ENCODE measurements around the gene PCK2. TPM values are rescaled to one million over a fixed set of nuclear protein-coding genes. Genes with fewer than 3 reads are reported as not detected.
A peak's percentile ranks its signal among the peaks of the same experiment; 100 is the strongest.

PCK2 gene
- total and polyA plus RNA-seq, 4 donors = 3.9 to 7.0 (median 5.8) TPM

DNA sequence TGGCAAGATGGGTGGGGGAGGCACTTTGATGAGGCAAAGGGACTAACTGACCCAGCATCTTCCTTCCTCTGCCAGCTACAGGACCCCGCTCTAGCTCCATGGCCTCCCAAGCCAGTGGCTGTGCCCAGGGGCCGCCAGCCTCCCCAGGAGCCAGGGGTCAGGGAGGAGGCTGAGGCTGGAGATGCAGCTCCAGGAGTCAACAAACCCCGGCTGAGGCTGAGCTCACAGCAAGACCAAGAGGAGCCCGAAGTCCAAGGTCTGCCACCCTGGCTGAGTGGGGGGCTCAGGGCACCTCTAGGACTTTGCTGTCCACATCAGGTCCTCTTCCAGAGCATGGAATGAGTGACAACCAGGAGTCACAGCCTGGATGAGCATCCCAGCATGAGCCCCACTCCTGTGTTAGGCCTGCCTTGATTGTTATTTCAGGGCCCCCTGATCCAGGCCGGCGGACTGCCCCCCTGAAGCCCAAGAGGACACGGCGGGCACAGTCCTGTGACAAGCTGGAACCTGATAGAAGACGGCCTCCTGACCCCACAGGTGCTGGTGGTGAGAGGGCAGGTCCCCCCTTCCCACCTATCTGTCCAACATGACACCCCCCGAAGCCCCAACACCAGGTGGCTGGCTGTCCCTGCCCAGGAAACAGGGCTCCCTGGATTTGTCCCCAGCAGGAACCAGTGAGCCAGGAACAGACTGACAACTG lies 25.2 kb upstream of the PCK2 start:
- no peak for DNase-seq (ENCODE audit: low read depth in 4 of 6, low spot score in 6 of 6)
- H3K4me1 ChIP-seq (ENCODE audit: control insufficient read depth, insufficient read depth, low read length) = peaks cover 40% of the 10 kb centered on the region
- H3K27ac ChIP-seq (ENCODE audit: low read depth, low read length) = no peak overlapping the region
- peaks cover 46% of the 10 kb centered on the region for H3K36me3 ChIP-seq (ENCODE audit: control insufficient read depth, insufficient read depth, low read length)
- no peak overlapping the region for H3K4me3 ChIP-seq (ENCODE audit: low read depth, low read length)
- H3K9me3 ChIP-seq (ENCODE audit: control insufficient read depth, insufficient read depth, low read length) = no peaks in the 10 kb centered on the region
- 89% methylated on average over 7 of the region's 10 CpGs for WGBS (ENCODE audit: insufficient coverage)
- no peaks in the 10 kb centered on the region for H3K27me3 ChIP-seq (ENCODE audit: control insufficient read depth, insufficient read depth, low read length)

DNA sequence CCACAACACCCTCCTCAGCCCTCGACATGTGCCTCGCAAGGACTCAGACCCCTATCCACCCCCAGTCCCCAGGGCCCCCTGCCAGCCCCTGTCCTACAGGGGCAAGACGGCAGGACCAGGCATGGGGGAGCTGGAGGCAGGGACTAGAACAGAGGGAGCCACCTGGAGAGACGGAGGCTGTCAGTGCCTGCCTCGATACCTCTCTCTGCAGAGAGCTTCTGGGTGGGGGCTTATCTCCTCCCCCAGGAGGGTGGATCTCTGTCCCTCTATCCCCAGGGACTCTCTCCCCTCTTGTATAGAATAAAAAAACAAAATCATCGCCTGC lies 24.7 kb upstream of the PCK2 start:
- Histone ChIP-seq H3K27me3 (ENCODE audit: control insufficient read depth, insufficient read depth, low read length) (no peaks in the 10 kb centered on the region), H3K36me3 (ENCODE audit: control insufficient read depth, insufficient read depth, low read length) (peaks cover 42% of the 10 kb centered on the region), H3K27ac (ENCODE audit: low read depth, low read length) (no peak overlapping the region), H3K4me1 (ENCODE audit: control insufficient read depth, insufficient read depth, low read length) (peaks cover 40% of the 10 kb centered on the region), H3K4me3 (ENCODE audit: low read depth, low read length) (no peak overlapping the region), H3K9me3 (ENCODE audit: control insufficient read depth, insufficient read depth, low read length) (no peaks in the 10 kb centered on the region)
- no peak for DNase-seq (ENCODE audit: low read depth in 4 of 6, low spot score in 6 of 6)
- WGBS (ENCODE audit: insufficient coverage) = 100% methylated on average over 2 of the region's 6 CpGs

DNA sequence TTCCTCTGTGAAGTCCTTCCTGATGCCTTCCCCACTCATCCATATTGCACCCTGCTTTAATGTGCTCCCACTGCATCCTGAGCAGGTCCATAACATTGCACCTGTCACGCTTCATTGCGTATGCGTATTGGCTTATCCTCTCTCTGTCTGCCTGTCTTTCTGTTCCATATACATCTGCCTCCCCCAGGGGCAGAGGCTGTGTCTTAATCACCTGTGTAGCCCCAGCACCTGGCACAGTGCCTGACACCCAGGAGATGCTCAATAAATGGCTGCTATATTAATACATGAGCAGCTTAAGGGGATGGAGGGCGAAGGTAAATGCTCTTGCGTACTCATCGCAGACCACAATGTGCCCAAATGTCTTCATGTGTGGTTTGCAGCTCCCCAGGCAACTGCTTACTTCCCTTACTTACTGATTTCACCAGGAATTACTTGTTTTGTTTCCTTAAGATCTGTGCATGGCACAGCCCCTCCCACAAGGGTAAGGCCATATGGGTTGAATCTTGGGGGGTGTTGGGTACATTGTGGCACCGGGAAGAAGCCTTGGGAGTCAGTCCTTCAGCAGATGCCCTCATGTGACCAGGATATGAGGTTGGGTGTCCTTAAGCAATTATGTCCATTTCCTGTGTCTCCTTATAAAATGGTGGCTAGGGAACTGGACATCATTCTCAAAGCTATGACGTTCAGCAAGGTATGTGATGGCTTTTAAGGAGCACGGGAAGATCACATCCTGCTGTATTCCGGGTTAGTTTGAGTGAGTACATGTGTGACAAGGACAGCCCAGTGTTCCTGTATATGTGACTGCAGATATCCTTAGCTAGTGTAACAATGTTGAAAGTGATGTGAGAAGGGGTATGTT lies 23.6 kb upstream of the PCK2 start:
- Histone ChIP-seq H3K9me3 (ENCODE audit: control insufficient read depth, insufficient read depth, low read length) (no peaks in the 10 kb centered on the region), H3K27me3 (ENCODE audit: control insufficient read depth, insufficient read depth, low read length) (no peaks in the 10 kb centered on the region), H3K4me1 (ENCODE audit: control insufficient read depth, insufficient read depth, low read length) (peaks cover 40% of the 10 kb centered on the region), H3K4me3 (ENCODE audit: low read depth, low read length) (no peak overlapping the region), H3K27ac (ENCODE audit: low read depth, low read length) (no peak overlapping the region), H3K36me3 (ENCODE audit: control insufficient read depth, insufficient read depth, low read length) (peaks cover 31% of the 10 kb centered on the region)
- peak in 1 of 6 donors; percentile 3 for DNase-seq (ENCODE audit: low read depth in 4 of 6, low spot score in 6 of 6)
- WGBS (ENCODE audit: insufficient coverage) = 88% methylated on average over 7 of the region's 10 CpGs

DNA sequence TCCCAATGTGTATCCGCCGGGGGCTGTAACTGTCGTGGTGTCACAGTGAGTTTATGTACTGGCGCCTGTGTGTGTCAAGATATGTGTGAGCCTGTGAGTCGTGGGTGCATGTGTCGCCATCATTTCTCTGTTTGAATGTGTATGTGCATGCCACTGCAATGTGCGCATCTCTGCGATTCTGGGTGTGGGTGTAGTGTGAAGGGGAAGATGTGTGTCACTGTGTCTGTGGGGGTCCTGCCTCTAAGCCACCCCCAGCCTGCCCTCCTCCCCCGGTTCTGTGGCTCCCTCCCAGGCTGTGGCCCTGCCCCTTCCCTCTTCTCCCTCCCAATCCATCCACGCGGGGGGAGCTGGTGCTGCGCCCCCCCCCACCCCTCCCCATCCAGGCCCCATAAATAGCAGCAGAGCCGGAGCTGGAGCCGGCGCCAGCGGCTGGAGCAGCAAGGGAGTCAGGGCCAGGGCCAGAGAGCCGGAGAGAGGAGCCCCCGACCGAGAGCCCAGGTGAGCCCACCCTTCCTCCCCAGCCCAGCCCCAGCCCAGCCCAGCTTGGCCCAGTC lies 22.9 kb upstream of the PCK2 start, which contains the start of gene CPNE6:
CPNE6 (plus strand) TSS at position 419 of the 554 bp plus-strand sequence. CDS start 1,375 bp downstream, outside the sequence.
- Histone ChIP-seq H3K9me3 (ENCODE audit: control insufficient read depth, insufficient read depth, low read length) (no peaks in the 10 kb centered on the region), H3K36me3 (ENCODE audit: control insufficient read depth, insufficient read depth, low read length) (peaks cover 27% of the 10 kb centered on the region), H3K27me3 (ENCODE audit: control insufficient read depth, insufficient read depth, low read length) (no peaks in the 10 kb centered on the region), H3K27ac (ENCODE audit: low read depth, low read length) (no peak within 1 kb of the TSS), H3K4me3 (ENCODE audit: low read depth, low read length) (no peak within 1 kb of the TSS), H3K4me1 (ENCODE audit: control insufficient read depth, insufficient read depth, low read length) (peaks cover 40% of the 10 kb centered on the region)
- WGBS (ENCODE audit: insufficient coverage) = 66% methylated on average over 14 of the region's 19 CpGs
- DNase-seq (ENCODE audit: low read depth in 4 of 6, low spot score in 6 of 6) = peak in 1 of 6 donors; percentile 49

DNA sequence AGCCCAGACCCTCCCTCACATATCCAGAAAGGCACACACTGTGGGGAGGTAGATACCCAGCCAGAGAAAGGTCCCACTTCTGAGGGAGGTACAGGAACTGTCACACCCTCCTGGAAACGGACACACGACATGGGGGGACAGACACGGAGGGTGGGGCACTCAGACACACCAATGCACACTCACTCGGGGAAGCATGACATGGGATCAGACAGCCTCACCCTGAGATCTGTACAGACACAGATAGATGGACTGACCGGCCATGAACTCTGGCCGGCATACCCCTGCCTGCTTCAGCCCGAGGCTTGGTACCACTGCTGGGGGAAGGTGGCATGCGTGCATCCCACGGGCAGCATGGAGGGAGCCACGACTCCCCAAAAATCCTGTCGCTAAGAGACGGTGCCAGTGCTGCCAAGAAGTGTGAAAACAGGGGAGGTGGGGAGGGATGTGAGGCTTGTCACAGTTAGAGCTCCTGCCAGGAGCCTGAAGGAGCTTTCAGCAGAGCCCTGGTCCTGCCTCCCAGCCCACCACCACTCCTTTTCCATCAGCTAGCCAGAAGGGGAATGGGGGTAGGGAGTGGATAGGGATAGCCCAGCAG lies 22.2 kb upstream of the PCK2 start:
- H3K27me3 ChIP-seq (ENCODE audit: control insufficient read depth, insufficient read depth, low read length) = no peaks in the 10 kb centered on the region
- WGBS (ENCODE audit: insufficient coverage) = 56% methylated on average over 10 of the region's 12 CpGs
- peaks cover 23% of the 10 kb centered on the region for H3K36me3 ChIP-seq (ENCODE audit: control insufficient read depth, insufficient read depth, low read length)
- DNase-seq (ENCODE audit: low read depth in 4 of 6, low spot score in 6 of 6) = peak in 2 of 6 donors; percentile 14 to 81
- H3K9me3 ChIP-seq (ENCODE audit: control insufficient read depth, insufficient read depth, low read length) = no peaks in the 10 kb centered on the region
- no peak overlapping the region for H3K27ac ChIP-seq (ENCODE audit: low read depth, low read length)
- no peak overlapping the region for H3K4me3 ChIP-seq (ENCODE audit: low read depth, low read length)
- peaks cover 36% of the 10 kb centered on the region for H3K4me1 ChIP-seq (ENCODE audit: control insufficient read depth, insufficient read depth, low read length)

DNA sequence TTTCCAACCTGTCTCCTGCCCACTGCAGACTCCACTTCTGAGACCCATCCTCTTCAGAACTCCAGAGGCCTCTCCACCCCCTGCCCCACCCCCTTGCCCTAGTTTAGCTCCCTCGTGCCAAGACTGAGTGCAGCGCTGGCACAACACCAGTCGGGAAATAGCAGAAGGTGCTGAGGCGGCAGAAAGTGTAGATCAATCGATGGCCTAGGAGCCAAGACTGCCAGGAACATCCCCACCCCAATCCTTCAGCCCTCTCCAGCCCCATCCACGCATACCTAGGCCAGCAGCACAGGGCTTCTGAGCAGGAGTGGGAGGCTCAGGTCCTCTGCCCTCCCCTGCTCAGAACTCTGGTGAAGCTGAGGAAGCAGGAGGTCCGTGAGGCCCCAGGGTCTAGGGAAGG lies 21.7 kb upstream of the PCK2 start:
- H3K36me3 ChIP-seq (ENCODE audit: control insufficient read depth, insufficient read depth, low read length) = peaks cover 21% of the 10 kb centered on the region
- 60% methylated on average over 6 of the region's 7 CpGs for WGBS (ENCODE audit: insufficient coverage)
- H3K27me3 ChIP-seq (ENCODE audit: control insufficient read depth, insufficient read depth, low read length) = no peaks in the 10 kb centered on the region
- H3K4me3 ChIP-seq (ENCODE audit: low read depth, low read length) = no peak overlapping the region
- no peak overlapping the region for H3K27ac ChIP-seq (ENCODE audit: low read depth, low read length)
- H3K4me1 ChIP-seq (ENCODE audit: control insufficient read depth, insufficient read depth, low read length) = peaks cover 31% of the 10 kb centered on the region
- peak in 2 of 6 donors; percentile 7 to 71 for DNase-seq (ENCODE audit: low read depth in 4 of 6, low spot score in 6 of 6)
- no peaks in the 10 kb centered on the region for H3K9me3 ChIP-seq (ENCODE audit: control insufficient read depth, insufficient read depth, low read length)

DNA sequence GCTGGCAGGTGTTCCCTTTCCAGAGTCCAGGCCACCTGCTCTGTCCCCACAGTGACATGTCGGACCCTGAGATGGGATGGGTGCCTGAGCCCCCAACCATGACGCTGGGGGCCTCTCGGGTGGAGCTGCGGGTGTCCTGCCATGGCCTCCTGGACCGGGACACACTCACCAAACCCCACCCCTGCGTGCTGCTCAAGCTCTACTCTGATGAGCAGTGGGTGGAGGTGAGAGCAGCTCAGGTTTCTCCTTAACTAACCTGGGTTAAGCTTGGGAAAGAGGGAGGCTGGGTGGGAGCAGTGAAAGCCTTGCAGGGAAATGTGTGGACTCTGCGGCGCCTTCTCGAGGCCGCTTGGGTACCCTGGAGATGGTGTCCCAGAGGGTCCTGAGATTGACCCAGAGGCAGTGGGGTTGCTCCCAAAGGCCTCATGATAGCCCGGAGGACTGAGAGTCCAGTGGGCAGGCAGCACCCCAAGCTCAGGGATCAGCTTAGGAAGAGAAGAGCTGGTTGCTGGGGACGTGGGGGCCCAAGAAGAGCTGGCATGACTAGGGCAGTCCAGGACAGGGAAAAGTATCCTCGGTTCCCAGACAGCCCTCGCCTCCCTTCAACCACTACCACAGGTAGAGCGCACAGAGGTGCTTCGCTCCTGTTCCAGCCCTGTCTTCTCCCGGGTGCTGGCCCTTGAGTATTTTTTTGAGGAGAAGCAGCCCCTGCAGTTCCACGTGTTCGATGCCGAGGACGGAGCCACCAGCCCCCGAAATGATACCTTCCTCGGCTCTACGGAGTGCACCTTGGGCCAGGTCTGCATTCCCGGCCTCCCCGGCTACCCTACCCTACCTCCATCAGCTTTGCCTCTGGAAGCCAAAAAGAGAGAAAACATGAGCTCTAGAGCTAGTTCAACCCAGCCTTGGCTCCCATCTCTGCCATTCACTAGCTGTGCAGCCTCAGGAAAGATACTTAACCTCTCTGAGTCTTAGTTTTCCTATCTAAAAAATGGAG lies 20.9 kb upstream of the PCK2 start:
- no peak overlapping the region for H3K4me3 ChIP-seq (ENCODE audit: low read depth, low read length)
- 89% methylated on average over 23 of the region's 26 CpGs for WGBS (ENCODE audit: insufficient coverage)
- H3K27ac ChIP-seq (ENCODE audit: low read depth, low read length) = no peak overlapping the region
- H3K4me1 ChIP-seq (ENCODE audit: control insufficient read depth, insufficient read depth, low read length) = peaks cover 26% of the 10 kb centered on the region
- no peaks in the 10 kb centered on the region for H3K9me3 ChIP-seq (ENCODE audit: control insufficient read depth, insufficient read depth, low read length)
- H3K36me3 ChIP-seq (ENCODE audit: control insufficient read depth, insufficient read depth, low read length) = peaks cover 16% of the 10 kb centered on the region
- no peak for DNase-seq (ENCODE audit: low read depth in 4 of 6, low spot score in 6 of 6)
- no peaks in the 10 kb centered on the region for H3K27me3 ChIP-seq (ENCODE audit: control insufficient read depth, insufficient read depth, low read length)

DNA sequence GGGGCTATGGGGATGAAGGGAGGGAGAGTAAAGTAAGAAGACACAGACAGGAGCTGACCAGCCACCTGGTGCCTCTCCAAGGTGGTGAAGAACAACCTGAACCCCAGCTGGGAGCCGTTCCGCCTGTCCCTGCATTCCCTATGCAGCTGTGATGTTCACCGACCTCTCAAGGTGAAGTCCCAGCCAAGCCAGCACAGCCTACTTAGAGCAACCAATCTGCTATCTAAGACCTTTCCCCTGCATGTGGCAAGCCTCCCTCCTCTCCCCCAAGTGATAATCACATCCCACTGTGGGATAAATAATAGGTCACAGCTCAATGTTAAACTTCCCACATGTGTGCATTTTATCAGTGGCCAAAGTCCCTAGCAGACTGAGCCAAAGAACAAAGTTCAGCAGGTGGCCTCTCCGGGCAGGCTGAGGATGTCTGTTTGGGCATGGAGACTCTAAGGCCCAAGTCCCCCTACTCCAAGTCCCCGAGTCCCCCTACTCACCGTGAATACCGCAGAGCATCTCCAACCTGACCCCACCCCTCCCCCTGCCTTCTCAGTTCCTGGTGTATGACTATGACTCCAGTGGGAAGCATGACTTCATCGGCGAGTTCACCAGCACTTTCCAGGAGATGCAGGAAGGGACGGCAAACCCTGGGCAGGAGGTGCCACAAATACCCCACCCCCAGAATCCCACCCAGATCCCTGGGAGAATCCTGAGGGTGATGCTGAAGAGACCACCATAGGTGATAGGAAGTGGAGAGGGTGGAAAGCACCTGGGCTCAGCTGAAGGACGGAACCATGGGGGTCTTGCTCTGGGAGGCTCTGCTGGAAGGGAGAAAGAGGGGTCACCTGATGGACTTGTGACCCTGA lies 19.3 kb upstream of the PCK2 start:
- 89% methylated on average over 5 of the region's 11 CpGs for WGBS (ENCODE audit: insufficient coverage)
- no peaks in the 10 kb centered on the region for H3K27me3 ChIP-seq (ENCODE audit: control insufficient read depth, insufficient read depth, low read length)
- no peak overlapping the region for H3K27ac ChIP-seq (ENCODE audit: low read depth, low read length)
- H3K4me1 ChIP-seq (ENCODE audit: control insufficient read depth, insufficient read depth, low read length) = peaks cover 33% of the 10 kb centered on the region
- no peaks in the 10 kb centered on the region for H3K9me3 ChIP-seq (ENCODE audit: control insufficient read depth, insufficient read depth, low read length)
- DNase-seq (ENCODE audit: low read depth in 4 of 6, low spot score in 6 of 6) = no peak
- H3K4me3 ChIP-seq (ENCODE audit: low read depth, low read length) = no peak overlapping the region
- peaks cover 6% of the 10 kb centered on the region for H3K36me3 ChIP-seq (ENCODE audit: control insufficient read depth, insufficient read depth, low read length)

All from spinal cord (tissue), 10 donors.